OCI-LY3 (cell line): ENCODE results near the gene CHMP4B.

Source experiments
- H2AFZ ChIP-seq: fragments of 200-600, 300-600 bp; shearing (Covaris generic); 2 replicates; pipeline ENCODE4 v1.6.0; 2014; ENCODE audit warnings: antibody characterized with exemption, low read depth, low read length
- H3K27ac ChIP-seq: fragments of 200-600, 300-600 bp; sonication (generic); 2 replicates; pipeline ENCODE4 v1.5.1; 2014; ENCODE audit warnings: mild to moderate bottlenecking, low read length, moderate library complexity, mixed read lengths
- H3K27me3 ChIP-seq: fragments of 200-600, 300-600 bp; sonication (generic); 2 replicates; pipeline ENCODE4 v1.6.1; 2014; ENCODE audit warnings: low read depth, low read length, mixed read lengths
- H3K36me3 ChIP-seq: fragments of 200-600, 300-600 bp; sonication (generic); replicated peaks from 2 replicates; pipeline ENCODE3; 2014; ENCODE audit warnings: low read depth, low read length, mixed read lengths
- H3K4me1 ChIP-seq: fragments of 300-600, 200-600 bp; sonication (generic); 2 replicates; pipeline ENCODE4 v1.6.1; 2014; ENCODE audit warnings: low read length, mixed read lengths
- H3K4me2 ChIP-seq: fragments of 200-600, 300-600 bp; sonication (generic); 2 replicates; pipeline ENCODE4 v1.6.1; 2014; ENCODE audit warnings: low read length, mixed read lengths
- H3K4me3 ChIP-seq: fragments of 300-600, 200-600 bp; sonication (generic); 2 replicates; pipeline ENCODE4 v1.5.1; 2014; ENCODE audit warnings: antibody characterized with exemption, mild to moderate bottlenecking, low read length, moderate library complexity
- H3K79me2 ChIP-seq: fragments of 300-600, 200-600 bp; shearing (Covaris generic); 2 replicates; pipeline ENCODE4 v1.6.1; 2014; ENCODE audit warnings: mild to moderate bottlenecking, low read length, mixed read lengths
- H3K9ac ChIP-seq: fragments of 300-600, 200-600 bp; shearing (Covaris generic); 2 replicates; pipeline ENCODE4 v1.6.0; 2014; ENCODE audit warnings: mild to moderate bottlenecking, low read length, moderate library complexity
- H3K9me3 ChIP-seq: fragments of 200-600, 300-600 bp; shearing (Covaris generic); 2 replicates; pipeline ENCODE4 v1.6.1; 2014; ENCODE audit warnings: low read length, mixed read lengths; ENCODE audit not compliant: insufficient read depth
- H4K20me1 ChIP-seq: fragments of 200-600, 300-600 bp; sonication (generic); 2 replicates; pipeline ENCODE4 v1.6.1; 2016; ENCODE audit warnings: low read length, mixed read lengths; ENCODE audit not compliant: insufficient read depth
- EZH2phosphoT487 ChIP-seq: fragments of 200-600 bp; shearing (Covaris generic); IDR thresholded peaks from 2 replicates; pipeline ENCODE4 v1.6.1; 2018; ENCODE audit warnings: antibody characterized with exemption, mixed run types, low read depth
- TF ChIP-seq, protein P1 (sequence below): fragments of 200-600, 300-600 bp; sonication (generic); IDR thresholded peaks from 2 replicates; pipeline ENCODE4 v1.5.1; 2014; ENCODE audit warnings: antibody characterized with exemption, low read length, low read depth

Gene CHMP4B

DNA sequence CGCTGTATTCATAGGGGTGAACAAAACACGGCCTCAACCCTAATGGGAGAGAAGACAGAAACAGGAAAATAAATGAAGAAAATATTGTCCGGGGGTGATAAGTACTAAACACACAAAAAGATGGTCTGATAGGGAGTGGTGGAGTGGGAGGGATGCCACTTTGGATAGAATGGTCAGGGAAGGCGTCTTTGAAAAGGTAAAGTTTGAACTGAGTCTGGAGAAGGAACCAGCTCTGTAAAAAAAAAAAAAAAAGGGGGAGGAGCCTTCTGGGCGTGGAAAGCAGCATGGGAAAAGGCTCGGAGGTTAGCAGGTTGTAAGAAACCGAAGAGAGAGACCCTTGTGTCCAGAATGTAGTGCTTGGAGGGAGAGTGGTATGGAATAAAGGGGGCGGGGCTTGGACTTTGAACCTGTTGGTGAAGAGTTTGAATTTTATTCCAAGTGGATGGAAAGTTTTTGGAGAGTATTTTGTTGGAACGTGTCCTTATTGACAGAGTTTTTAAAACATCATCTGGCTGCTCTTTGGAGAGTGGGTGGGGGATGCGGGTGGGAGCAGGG, 1.8 kb downstream of the CHMP4B start:
- no peak overlapping the region for H3K27ac ChIP-seq
- no peaks in the 10 kb centered on the region for H3K27me3 ChIP-seq
- H3K36me3 ChIP-seq = peaks cover 29% of the 10 kb centered on the region
- H4K20me1 ChIP-seq = peaks cover 52% of the 10 kb centered on the region
- H3K79me2 ChIP-seq = peaks cover 68% of the 10 kb centered on the region
- TF ChIP-seq EZH2phosphoT487 = no peak
- TF ChIP-seq, protein P1, sequence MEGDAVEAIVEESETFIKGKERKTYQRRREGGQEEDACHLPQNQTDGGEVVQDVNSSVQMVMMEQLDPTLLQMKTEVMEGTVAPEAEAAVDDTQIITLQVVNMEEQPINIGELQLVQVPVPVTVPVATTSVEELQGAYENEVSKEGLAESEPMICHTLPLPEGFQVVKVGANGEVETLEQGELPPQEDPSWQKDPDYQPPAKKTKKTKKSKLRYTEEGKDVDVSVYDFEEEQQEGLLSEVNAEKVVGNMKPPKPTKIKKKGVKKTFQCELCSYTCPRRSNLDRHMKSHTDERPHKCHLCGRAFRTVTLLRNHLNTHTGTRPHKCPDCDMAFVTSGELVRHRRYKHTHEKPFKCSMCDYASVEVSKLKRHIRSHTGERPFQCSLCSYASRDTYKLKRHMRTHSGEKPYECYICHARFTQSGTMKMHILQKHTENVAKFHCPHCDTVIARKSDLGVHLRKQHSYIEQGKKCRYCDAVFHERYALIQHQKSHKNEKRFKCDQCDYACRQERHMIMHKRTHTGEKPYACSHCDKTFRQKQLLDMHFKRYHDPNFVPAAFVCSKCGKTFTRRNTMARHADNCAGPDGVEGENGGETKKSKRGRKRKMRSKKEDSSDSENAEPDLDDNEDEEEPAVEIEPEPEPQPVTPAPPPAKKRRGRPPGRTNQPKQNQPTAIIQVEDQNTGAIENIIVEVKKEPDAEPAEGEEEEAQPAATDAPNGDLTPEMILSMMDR = no peak
- peak overlapping the region; percentile 99 for H3K9ac ChIP-seq
- H3K4me2 ChIP-seq = peak overlapping the region; percentile 98
- H3K4me1 ChIP-seq = peaks cover 25% of the 10 kb centered on the region
- H3K4me3 ChIP-seq = peak overlapping the region; percentile 94
- H2AFZ ChIP-seq = no peak overlapping the region
- H3K9me3 ChIP-seq = no peaks in the 10 kb centered on the region

DNA sequence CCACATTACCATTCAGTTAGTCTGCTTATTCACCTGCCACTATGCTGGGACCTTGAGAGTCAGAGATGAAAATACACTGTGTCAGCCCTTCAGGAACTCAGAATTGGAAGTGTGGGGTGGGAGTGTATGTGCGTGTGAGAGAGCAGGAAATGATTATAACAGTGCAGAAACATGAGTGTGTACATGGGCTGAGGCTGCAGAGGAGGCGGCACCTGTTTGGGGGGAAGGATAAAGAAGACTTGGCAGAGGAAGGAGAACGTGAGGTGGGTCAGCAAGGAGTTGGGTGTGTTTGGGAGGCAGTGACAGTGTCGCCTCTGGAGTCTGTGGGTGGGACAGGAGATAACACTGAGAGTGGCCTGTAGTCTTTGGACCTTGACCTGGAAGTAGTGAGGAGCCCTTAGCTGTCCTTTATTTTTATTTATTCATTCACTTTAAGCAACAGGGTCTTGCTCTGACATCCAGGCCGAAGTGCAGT, 3.1 kb downstream of the CHMP4B start:
- H3K27ac ChIP-seq = no peak overlapping the region
- no peak overlapping the region for H3K9ac ChIP-seq
- TF ChIP-seq, protein P1 = no peak
- no peak for TF ChIP-seq EZH2phosphoT487
- H3K4me2 ChIP-seq = no peak overlapping the region
- peaks cover 38% of the 10 kb centered on the region for H3K4me1 ChIP-seq
- peaks cover 63% of the 10 kb centered on the region for H4K20me1 ChIP-seq
- no peaks in the 10 kb centered on the region for H3K27me3 ChIP-seq
- no peaks in the 10 kb centered on the region for H3K9me3 ChIP-seq
- H3K36me3 ChIP-seq = peaks cover 34% of the 10 kb centered on the region
- no peak overlapping the region for H3K4me3 ChIP-seq
- no peak overlapping the region for H2AFZ ChIP-seq
- peaks cover 81% of the 10 kb centered on the region for H3K79me2 ChIP-seq

DNA sequence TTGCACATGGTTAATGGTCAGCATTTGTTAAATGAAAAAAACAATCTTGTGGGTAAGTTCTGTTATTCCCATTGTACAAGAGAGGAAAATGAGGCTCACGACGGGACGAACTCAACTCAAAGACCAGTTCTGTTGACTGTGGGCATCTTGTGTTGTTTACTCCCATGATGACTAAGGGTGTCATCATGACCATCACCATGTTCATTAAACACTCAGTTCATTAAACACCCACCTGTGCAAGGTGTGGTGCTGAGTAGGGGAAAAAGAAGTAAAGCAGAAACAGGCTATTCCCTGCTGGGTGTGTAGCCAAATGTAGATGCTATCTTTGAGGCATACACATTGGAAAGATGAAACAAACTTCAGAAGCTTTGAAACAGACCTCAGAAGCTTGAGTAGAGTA, 4.5 kb downstream of the CHMP4B start:
- no peak for TF ChIP-seq EZH2phosphoT487
- TF ChIP-seq, protein P1 = no peak
- Histone ChIP-seq H3K27ac (no peak overlapping the region), H3K9ac (no peak overlapping the region), H3K79me2 (peaks cover 95% of the 10 kb centered on the region), H3K4me1 (peaks cover 35% of the 10 kb centered on the region), H3K9me3 (no peaks in the 10 kb centered on the region), H4K20me1 (peaks cover 75% of the 10 kb centered on the region), H2AFZ (no peak overlapping the region), H3K36me3 (peaks cover 40% of the 10 kb centered on the region), H3K4me2 (no peak overlapping the region), H3K4me3 (no peak overlapping the region), H3K27me3 (no peaks in the 10 kb centered on the region)

DNA sequence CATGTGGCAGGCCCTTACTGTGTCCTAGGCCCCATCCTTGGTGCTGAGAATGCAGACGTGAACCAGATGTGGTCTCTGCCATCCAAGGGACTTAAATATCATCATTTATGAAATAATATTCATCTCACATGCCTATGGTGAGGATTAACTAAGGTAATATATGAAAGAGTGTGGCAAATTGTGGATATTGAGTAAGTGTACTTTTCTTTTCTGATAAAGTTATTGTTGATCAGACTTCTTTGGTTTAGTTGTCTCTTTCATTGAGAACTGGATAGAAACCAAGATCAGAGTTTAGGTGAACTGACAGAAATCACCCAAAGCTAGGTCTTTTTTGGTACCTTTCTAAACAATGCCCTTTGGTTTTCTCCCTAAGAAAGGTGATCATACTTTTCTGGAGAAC, 5.0 kb downstream of the CHMP4B start:
- Histone ChIP-seq H3K9ac (no peak overlapping the region), H3K4me1 (peaks cover 34% of the 10 kb centered on the region), H3K27ac (no peak overlapping the region), H3K4me3 (no peak overlapping the region), H2AFZ (no peak overlapping the region), H3K4me2 (no peak overlapping the region), H3K9me3 (no peaks in the 10 kb centered on the region), H3K27me3 (no peaks in the 10 kb centered on the region), H4K20me1 (peaks cover 75% of the 10 kb centered on the region), H3K36me3 (peaks cover 40% of the 10 kb centered on the region), H3K79me2 (peaks cover 99% of the 10 kb centered on the region)
- TF ChIP-seq, protein P1 = no peak
- no peak for TF ChIP-seq EZH2phosphoT487
